GM23338 (cell line): ENCODE data around the gene CDC42BPA. TPM values are rescaled to one million over a fixed set of nuclear protein-coding genes. Genes with fewer than 3 reads are reported as not detected.

Source experiments
- ATAC-seq: fragments of 200-7000 bp; cut with Tn5 transposase; 3 replicates; pipeline ENCODE4 v1.9.1; 2020
- DNase-seq: peaks from one replicate; pipeline ENCODE4 v3.0.0-alpha.2; 2015; ENCODE audit warnings: low spot score
- H2AFZ ChIP-seq: fragments of 200-600 bp; sonication (generic); 2 replicates; pipeline ENCODE4 v1.8.0; 2016; ENCODE audit warnings: antibody characterized with exemption, mild to moderate bottlenecking, moderate library complexity
- H3F3A ChIP-seq: fragments of 200-600 bp; sonication (generic); replicated peaks from 2 replicates; pipeline ENCODE4 v1.8.0; 2017; ENCODE audit warnings: antibody characterized with exemption, mixed run types, low read depth
- H3K27ac ChIP-seq: fragments of 200-600 bp; sonication (generic); 2 replicates; pipeline ENCODE4 v1.6.1; 2016; ENCODE audit warnings: low read depth
- H3K27me3 ChIP-seq: fragments of 200-600 bp; sonication (generic); 2 replicates; pipeline ENCODE4 v1.8.0; 2016; ENCODE audit warnings: mild to moderate bottlenecking, mixed run types, moderate library complexity; ENCODE audit not compliant: insufficient read depth
- H3K36me3 ChIP-seq: fragments of 200-600 bp; sonication (generic); 2 replicates; pipeline ENCODE4 v1.8.0; 2016; ENCODE audit warnings: mild to moderate bottlenecking; ENCODE audit not compliant: insufficient read depth
- H3K4me1 ChIP-seq: fragments of 200-600 bp; sonication (generic); 2 replicates; pipeline ENCODE4 v1.8.0; 2016; ENCODE audit warnings: mild to moderate bottlenecking, moderate library complexity; ENCODE audit not compliant: insufficient read depth
- H3K4me2 ChIP-seq: fragments of 200-600 bp; sonication (generic); 2 replicates; pipeline ENCODE4 v1.7.1; 2017; ENCODE audit warnings: mixed run types
- H3K4me3 ChIP-seq: fragments of 200-600 bp; sonication (generic); 2 replicates; pipeline ENCODE4 v1.6.1; 2016; ENCODE audit warnings: mixed run types
- H3K79me2 ChIP-seq: fragments of 200-600 bp; sonication (generic); replicated peaks from 2 replicates; pipeline ENCODE4 v1.8.0; 2017; ENCODE audit warnings: mild to moderate bottlenecking; ENCODE audit not compliant: insufficient read depth
- H3K9me2 ChIP-seq: fragments of 200-600 bp; sonication (generic); 2 replicates; pipeline ENCODE4 v1.8.0; 2017; ENCODE audit not compliant: insufficient read depth
- H4K20me1 ChIP-seq: fragments of 200-600 bp; sonication (generic); replicated peaks from 2 replicates; pipeline ENCODE4 v1.8.0; 2017; ENCODE audit warnings: mild to moderate bottlenecking; ENCODE audit not compliant: insufficient read depth
- H3K27ac Mint-ChIP-seq: 2 replicates; pipeline ENCODE4 v1.8.0; 2020; ENCODE audit warnings: inconsistent platforms, mild to moderate bottlenecking, moderate library complexity, mixed read lengths
- H3K27me3 Mint-ChIP-seq: 3 replicates; pipeline ENCODE4 v1.8.0; 2022; ENCODE audit warnings: low read depth, mild to moderate bottlenecking, moderate library complexity, mixed read lengths, inconsistent platforms; ENCODE audit not compliant: insufficient read depth, poor library complexity
- H3K36me3 Mint-ChIP-seq: 3 replicates; pipeline ENCODE4 v1.8.0; 2021; ENCODE audit warnings: low read depth, mild to moderate bottlenecking, inconsistent platforms, moderate library complexity, mixed read lengths
- H3K4me1 Mint-ChIP-seq: 3 replicates; pipeline ENCODE4 v1.8.0; 2020; ENCODE audit warnings: mild to moderate bottlenecking, inconsistent platforms, mixed read lengths
- H3K4me3 Mint-ChIP-seq: 3 replicates; pipeline ENCODE4 v1.8.0; 2021; ENCODE audit warnings: moderate library complexity, mild to moderate bottlenecking, inconsistent platforms, mixed read lengths
- H3K9me3 Mint-ChIP-seq: 3 replicates; pipeline ENCODE4 v1.8.0; 2020; ENCODE audit warnings: moderate library complexity, mild to moderate bottlenecking, inconsistent platforms, mixed read lengths
- CREB1 ChIP-seq: fragments of 250-450 bp; sonication (Bioruptor Pico); IDR thresholded peaks from 2 replicates; pipeline ENCODE4 v1.5.0; 2020; ENCODE audit warnings: low read depth, mild to moderate bottlenecking, moderate library complexity
- EZH2phosphoT487 ChIP-seq: fragments of 200-600 bp; sonication (generic); IDR thresholded peaks from one replicate; pipeline ENCODE4 v1.8.1; 2018; ENCODE audit warnings: antibody characterized with exemption; ENCODE audit not compliant: unreplicated experiment
- POLR2AphosphoS5 ChIP-seq: IDR thresholded peaks from 2 replicates; pipeline ENCODE4 v1.6.1; 2016; ENCODE audit warnings: antibody characterized with exemption, low read depth
- STAT1 ChIP-seq: IDR thresholded peaks from one replicate; pipeline ENCODE4 v1.6.1; 2016; ENCODE audit warnings: antibody characterized with exemption; ENCODE audit not compliant: unreplicated experiment
- ZNF331 ChIP-seq: fragments of 250-450 bp; sonication (Bioruptor Pico); IDR thresholded peaks from 2 replicates; pipeline ENCODE4 v1.5.0; 2020; ENCODE audit warnings: low read depth, mild to moderate bottlenecking, moderate library complexity
- polyA plus RNA-seq: library from polyadenylated mRNA; unstranded; fragments of >200 nt; fragmentation: Nextera tagmentation; extraction: Ambion mirVana; gene quantifications from 2 replicates; pipeline ENCODE4 v1.2.1, GENCODE V29; 2016
- total RNA-seq: library from RNA; depleted of rRNA; stranded (reverse); fragments of >200 nt; shearing (Covaris generic); gene quantifications from 2 replicates; pipeline ENCODE4 v1.2.3, GENCODE V29; 2014
- TF ChIP-seq, protein P1 (sequence below): fragments of 250-450 bp; sonication (Bioruptor Pico); IDR thresholded peaks from 2 replicates; pipeline ENCODE4 v1.5.0; 2020; ENCODE audit warnings: mild to moderate bottlenecking, moderate library complexity
- TF ChIP-seq, protein P2 (sequence below): IDR thresholded peaks from 2 replicates; pipeline ENCODE4 v1.6.1; 2016; ENCODE audit warnings: antibody characterized with exemption

Gene CDC42BPA
- total and polyA plus RNA-seq, 2 experiments from 2014 or later = 17.7 to 40.1 TPM

DNA sequence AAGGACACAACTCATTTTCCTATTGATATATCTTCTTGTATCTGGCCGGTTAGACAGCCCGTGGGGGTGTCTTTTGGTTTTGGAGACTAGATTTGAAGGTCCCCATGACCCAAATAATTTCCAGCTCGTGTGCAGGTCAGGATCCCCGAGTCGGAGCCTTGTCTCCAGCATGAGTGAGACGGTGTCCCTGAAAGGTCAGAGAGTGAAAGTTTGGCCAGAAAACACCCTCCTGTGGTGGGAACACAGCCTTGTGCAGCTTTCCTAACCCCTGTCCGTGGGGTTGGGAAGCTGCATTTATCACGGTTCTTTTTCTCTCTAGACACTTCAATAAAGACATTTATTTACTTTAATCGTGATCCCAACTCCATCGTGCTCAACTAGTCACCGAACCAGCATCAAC lies 360.6 kb downstream of the CDC42BPA start (continued):
- TF ChIP-seq, protein P1, sequence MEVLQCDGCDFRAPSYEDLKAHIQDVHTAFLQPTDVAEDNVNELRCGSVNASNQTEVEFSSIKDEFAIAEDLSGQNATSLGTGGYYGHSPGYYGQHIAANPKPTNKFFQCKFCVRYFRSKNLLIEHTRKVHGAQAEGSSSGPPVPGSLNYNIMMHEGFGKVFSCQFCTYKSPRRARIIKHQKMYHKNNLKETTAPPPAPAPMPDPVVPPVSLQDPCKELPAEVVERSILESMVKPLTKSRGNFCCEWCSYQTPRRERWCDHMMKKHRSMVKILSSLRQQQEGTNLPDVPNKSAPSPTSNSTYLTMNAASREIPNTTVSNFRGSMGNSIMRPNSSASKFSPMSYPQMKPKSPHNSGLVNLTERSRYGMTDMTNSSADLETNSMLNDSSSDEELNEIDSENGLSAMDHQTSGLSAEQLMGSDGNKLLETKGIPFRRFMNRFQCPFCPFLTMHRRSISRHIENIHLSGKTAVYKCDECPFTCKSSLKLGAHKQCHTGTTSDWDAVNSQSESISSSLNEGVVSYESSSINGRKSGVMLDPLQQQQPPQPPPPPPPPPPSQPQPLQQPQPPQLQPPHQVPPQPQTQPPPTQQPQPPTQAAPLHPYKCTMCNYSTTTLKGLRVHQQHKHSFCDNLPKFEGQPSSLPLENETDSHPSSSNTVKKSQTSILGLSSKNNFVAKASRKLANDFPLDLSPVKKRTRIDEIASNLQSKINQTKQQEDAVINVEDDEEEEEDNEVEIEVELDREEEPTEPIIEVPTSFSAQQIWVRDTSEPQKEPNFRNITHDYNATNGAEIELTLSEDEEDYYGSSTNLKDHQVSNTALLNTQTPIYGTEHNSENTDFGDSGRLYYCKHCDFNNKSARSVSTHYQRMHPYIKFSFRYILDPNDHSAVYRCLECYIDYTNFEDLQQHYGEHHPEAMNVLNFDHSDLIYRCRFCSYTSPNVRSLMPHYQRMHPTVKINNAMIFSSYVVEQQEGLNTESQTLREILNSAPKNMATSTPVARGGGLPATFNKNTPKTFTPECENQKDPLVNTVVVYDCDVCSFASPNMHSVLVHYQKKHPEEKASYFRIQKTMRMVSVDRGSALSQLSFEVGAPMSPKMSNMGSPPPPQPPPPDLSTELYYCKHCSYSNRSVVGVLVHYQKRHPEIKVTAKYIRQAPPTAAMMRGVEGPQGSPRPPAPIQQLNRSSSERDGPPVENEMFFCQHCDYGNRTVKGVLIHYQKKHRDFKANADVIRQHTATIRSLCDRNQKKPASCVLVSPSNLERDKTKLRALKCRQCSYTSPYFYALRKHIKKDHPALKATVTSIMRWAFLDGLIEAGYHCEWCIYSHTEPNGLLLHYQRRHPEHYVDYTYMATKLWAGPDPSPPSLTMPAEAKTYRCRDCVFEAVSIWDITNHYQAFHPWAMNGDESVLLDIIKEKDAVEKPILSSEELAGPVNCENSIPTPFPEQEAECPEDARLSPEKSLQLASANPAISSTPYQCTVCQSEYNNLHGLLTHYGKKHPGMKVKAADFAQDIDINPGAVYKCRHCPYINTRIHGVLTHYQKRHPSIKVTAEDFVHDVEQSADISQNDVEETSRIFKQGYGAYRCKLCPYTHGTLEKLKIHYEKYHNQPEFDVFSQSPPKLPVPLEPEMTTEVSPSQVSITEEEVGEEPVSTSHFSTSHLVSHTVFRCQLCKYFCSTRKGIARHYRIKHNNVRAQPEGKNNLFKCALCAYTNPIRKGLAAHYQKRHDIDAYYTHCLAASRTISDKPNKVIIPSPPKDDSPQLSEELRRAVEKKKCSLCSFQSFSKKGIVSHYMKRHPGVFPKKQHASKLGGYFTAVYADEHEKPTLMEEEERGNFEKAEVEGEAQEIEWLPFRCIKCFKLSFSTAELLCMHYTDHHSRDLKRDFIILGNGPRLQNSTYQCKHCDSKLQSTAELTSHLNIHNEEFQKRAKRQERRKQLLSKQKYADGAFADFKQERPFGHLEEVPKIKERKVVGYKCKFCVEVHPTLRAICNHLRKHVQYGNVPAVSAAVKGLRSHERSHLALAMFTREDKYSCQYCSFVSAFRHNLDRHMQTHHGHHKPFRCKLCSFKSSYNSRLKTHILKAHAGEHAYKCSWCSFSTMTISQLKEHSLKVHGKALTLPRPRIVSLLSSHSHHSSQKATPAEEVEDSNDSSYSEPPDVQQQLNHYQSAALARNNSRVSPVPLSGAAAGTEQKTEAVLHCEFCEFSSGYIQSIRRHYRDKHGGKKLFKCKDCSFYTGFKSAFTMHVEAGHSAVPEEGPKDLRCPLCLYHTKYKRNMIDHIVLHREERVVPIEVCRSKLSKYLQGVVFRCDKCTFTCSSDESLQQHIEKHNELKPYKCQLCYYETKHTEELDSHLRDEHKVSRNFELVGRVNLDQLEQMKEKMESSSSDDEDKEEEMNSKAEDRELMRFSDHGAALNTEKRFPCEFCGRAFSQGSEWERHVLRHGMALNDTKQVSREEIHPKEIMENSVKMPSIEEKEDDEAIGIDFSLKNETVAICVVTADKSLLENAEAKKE (CRISPR knock-in tag) = no peak
- TF ChIP-seq CREB1 (CRISPR knock-in tag) = no peak
- no peak for TF ChIP-seq STAT1
- TF ChIP-seq, protein P2, sequence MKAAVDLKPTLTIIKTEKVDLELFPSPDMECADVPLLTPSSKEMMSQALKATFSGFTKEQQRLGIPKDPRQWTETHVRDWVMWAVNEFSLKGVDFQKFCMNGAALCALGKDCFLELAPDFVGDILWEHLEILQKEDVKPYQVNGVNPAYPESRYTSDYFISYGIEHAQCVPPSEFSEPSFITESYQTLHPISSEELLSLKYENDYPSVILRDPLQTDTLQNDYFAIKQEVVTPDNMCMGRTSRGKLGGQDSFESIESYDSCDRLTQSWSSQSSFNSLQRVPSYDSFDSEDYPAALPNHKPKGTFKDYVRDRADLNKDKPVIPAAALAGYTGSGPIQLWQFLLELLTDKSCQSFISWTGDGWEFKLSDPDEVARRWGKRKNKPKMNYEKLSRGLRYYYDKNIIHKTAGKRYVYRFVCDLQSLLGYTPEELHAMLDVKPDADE = no peak

DNA sequence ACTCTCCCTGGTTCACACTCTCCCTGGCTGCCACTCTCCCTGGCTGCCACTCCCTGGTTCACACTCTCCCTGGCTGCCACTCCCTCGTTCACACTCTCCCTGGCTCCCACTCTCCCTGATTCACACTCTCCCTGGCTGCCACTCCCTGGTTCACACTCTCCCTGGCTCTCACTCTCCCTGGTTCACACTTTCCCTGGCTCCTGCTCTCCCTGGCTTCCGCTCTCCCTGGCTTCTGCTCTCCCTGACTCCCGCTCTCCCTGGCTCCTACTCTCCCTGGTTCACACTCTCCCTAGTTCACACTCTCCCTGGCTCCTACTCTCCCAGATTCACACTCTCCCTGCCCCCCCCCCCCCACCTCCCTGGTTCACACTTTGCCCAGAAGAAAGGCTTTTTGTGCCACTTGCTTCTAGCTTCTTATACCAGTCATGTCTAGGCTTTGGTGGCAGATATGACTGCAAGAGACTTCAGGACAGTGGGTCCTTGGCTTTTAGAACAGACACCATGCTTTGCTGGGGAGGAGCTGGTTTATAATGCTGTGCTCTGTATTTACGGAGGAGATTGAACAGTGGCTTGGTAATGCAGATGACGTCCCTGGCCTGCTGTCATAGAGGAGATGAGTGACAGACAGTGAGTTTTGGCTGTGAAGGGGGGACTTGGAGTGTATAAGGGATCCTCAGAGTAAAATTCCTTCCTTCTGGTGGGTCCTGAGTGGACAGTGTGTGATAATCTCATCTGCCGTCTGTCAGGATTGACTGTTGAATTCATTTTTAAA lies 361.2 kb downstream of the CDC42BPA start:
- Mint-ChIP-seq H3K27ac (no peak overlapping the region), H3K27me3 (peaks cover 7% of the 10 kb centered on the region), H3K36me3 (peaks cover 47% of the 10 kb centered on the region), H3K9me3 (peaks cover 45% of the 10 kb centered on the region), H3K4me1 (peaks cover 6% of the 10 kb centered on the region; the same call in 2 of the 3 replicates), H3K4me3 (no peak overlapping the region; the same call in 2 of the 3 replicates)
- no peaks in the 10 kb centered on the region for H3K27me3 ChIP-seq
- no peaks in the 10 kb centered on the region for H3F3A ChIP-seq
- H3K4me1 ChIP-seq = no peaks in the 10 kb centered on the region
- no peak for ATAC-seq
- H2AFZ ChIP-seq = no peak overlapping the region
- H3K9me2 ChIP-seq = no peaks in the 10 kb centered on the region
- peaks cover 32% of the 10 kb centered on the region for H3K79me2 ChIP-seq
- H3K27ac ChIP-seq = no peak overlapping the region
- no peaks in the 10 kb centered on the region; the same call in 1 of the 2 replicates for H4K20me1 ChIP-seq
- H3K4me3 ChIP-seq = no peak overlapping the region
- no peak overlapping the region for H3K4me2 ChIP-seq
- H3K36me3 ChIP-seq = no peaks in the 10 kb centered on the region
- DNase-seq = no peak
- TF ChIP-seq POLR2AphosphoS5 (no peak), ZNF331 (CRISPR knock-in tag) (no peak), EZH2phosphoT487 (no peak), CREB1 (CRISPR knock-in tag) (no peak)
- TF ChIP-seq, protein P1 (CRISPR knock-in tag) = no peak
